NOMO-1 (cell line): ENCODE measurements around the gene GPC5.

Source experiments
- DNase-seq, 2 experiments: peaks; one replicate each; lab custom pipeline; 2025; ENCODE audit not compliant: unreplicated experiment in 2 of 2; lab: John Stamatoyannopoulos, UW

The GPC5 gene

GRCh38 chr13:92767468-92767867 lies 1369.0 kb downstream of the GPC5 start:
- no peak for DNase-seq

- no peak for DNase-seq
Measured at GRCh38 chr13:92768602-92769001, 1370.2 kb downstream of the GPC5 start.

GRCh38 chr13:92769046-92769445 lies 1370.6 kb downstream of the GPC5 start:
- no peak for DNase-seq

GRCh38 chr13:92775658-92776057 lies 1377.2 kb downstream of the GPC5 start:
- DNase-seq, result no peak

- DNase-seq, result no peak
Measured at GRCh38 chr13:92781965-92782690, 1383.7 kb downstream of the GPC5 start.

- DNase-seq, result no peak
Measured at GRCh38 chr13:92802776-92803175, 1404.4 kb downstream of the GPC5 start.

- no peak for DNase-seq
Measured at GRCh38 chr13:92804346-92804745, 1405.9 kb downstream of the GPC5 start.

- DNase-seq, result no peak
Measured at GRCh38 chr13:92804926-92805325, 1406.5 kb downstream of the GPC5 start.

GRCh38 chr13:92805766-92806165 lies 1407.3 kb downstream of the GPC5 start:
- no peak for DNase-seq

GRCh38 chr13:92806215-92806614 lies 1407.8 kb downstream of the GPC5 start:
- peak in 1 of 2 experiments; percentile 9 for DNase-seq

GRCh38 chr13:92807353-92807752 lies 1408.9 kb downstream of the GPC5 start:
- DNase-seq, result no peak

GRCh38 chr13:92807966-92808365 lies 1409.5 kb downstream of the GPC5 start:
- DNase-seq, result no peak

- no peak for DNase-seq
Measured at GRCh38 chr13:92821324-92821723, 1422.9 kb downstream of the GPC5 start.

- DNase-seq, result no peak
Measured at GRCh38 chr13:92823059-92823458, 1424.6 kb downstream of the GPC5 start.

- DNase-seq, result no peak
Measured at GRCh38 chr13:92825938-92826596, 1427.6 kb downstream of the GPC5 start.

GRCh38 chr13:92827503-92827902 lies 1429.1 kb downstream of the GPC5 start:
- DNase-seq, result no peak

- DNase-seq, result no peak
Measured at GRCh38 chr13:92829930-92830329, 1431.5 kb downstream of the GPC5 start.

- DNase-seq, result no peak
Measured at GRCh38 chr13:92830821-92831220, 1432.4 kb downstream of the GPC5 start.

GRCh38 chr13:92833071-92833470 lies 1434.7 kb downstream of the GPC5 start:
- no peak for DNase-seq

- DNase-seq, result no peak
Measured at GRCh38 chr13:92836171-92836570, 1437.8 kb downstream of the GPC5 start.

- DNase-seq, result no peak
Measured at GRCh38 chr13:92838786-92839185, 1440.4 kb downstream of the GPC5 start.

GRCh38 chr13:92842145-92842544 lies 1443.7 kb downstream of the GPC5 start:
- DNase-seq, result no peak
